Gastroesophageal sphincter (tissue), 3 donors: Measurements from ENCODE around the gene REPS2.

ENCODE experiments used
- CTCF ChIP-seq, 4 experiments: fragments of 200-600 bp in 2 of 4; fragments of 450-650 bp in 2 of 4; sonication (generic) in 1 of 4; IDR thresholded peaks; one replicate each; pipeline ENCODE4 v1.5.1; 2017 to 2019; ENCODE audit warnings: antibody characterized with exemption in 4 of 4, mild to moderate bottlenecking in 2 of 4, moderate library complexity in 2 of 4
- EP300 ChIP-seq: sonication (generic); formaldehyde crosslinking; IDR thresholded peaks from one replicate; pipeline ENCODE4 v1.6.1; 2017; ENCODE audit warnings: antibody characterized with exemption, mild to moderate bottlenecking
- POLR2A ChIP-seq, 2 donors: fragments of 450-650 bp; IDR thresholded peaks; one replicate each; pipeline ENCODE4 v1.6.1; 2017; ENCODE audit warnings: antibody characterized with exemption in 2 of 2, mild to moderate bottlenecking in 2 of 2, moderate library complexity in 1 of 2
- POLR2AphosphoS5 ChIP-seq: sonication (generic); formaldehyde crosslinking; IDR thresholded peaks from one replicate; pipeline ENCODE4 v1.6.1; 2017; ENCODE audit warnings: antibody characterized with exemption

GRCh38 chrX:16971694-16972093 is 25.2 kb downstream of the REPS2 start:
- TF ChIP-seq CTCF (IDR thresholded peaks at IDR 0.05) = no peak
- no peak for TF ChIP-seq POLR2A (IDR thresholded peaks at IDR 0.05)
- TF ChIP-seq EP300 = no peak
- TF ChIP-seq POLR2AphosphoS5 = no peak
